ENCODE measurements around the gene CPEB4.

- TF ChIP-seq POLR2A (IDR thresholded peaks at IDR 0.05): no peak
- TF ChIP-seq, protein P1, sequence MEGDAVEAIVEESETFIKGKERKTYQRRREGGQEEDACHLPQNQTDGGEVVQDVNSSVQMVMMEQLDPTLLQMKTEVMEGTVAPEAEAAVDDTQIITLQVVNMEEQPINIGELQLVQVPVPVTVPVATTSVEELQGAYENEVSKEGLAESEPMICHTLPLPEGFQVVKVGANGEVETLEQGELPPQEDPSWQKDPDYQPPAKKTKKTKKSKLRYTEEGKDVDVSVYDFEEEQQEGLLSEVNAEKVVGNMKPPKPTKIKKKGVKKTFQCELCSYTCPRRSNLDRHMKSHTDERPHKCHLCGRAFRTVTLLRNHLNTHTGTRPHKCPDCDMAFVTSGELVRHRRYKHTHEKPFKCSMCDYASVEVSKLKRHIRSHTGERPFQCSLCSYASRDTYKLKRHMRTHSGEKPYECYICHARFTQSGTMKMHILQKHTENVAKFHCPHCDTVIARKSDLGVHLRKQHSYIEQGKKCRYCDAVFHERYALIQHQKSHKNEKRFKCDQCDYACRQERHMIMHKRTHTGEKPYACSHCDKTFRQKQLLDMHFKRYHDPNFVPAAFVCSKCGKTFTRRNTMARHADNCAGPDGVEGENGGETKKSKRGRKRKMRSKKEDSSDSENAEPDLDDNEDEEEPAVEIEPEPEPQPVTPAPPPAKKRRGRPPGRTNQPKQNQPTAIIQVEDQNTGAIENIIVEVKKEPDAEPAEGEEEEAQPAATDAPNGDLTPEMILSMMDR (IDR thresholded peaks at IDR 0.05): no peak
These were observed 15.2 kb upstream of the CPEB4 start for GRCh38 chr5:173872957-173873305.

Measured in vagina (tissue), 2 donors.